Measurements from ENCODE around the gene VPS35L.

Gene VPS35L

DNA sequence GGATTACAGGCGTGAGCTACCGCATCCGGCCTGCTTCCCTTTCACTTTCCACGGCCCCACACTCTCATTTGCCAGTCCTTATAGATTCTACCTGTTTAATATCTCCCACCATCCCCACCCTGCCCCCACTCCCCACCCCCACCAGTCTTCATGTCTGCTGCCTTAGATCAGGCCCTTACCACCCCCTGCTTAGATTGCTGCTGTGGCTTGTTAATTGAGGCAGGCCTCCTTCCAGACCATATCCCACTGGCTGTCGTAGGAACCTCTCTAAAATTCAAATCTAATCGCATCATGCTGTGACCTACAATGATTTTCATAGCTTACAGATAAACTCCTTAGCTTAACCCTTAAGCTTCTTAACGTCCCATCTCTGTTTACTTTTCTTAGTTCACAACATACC lies 167.5 kb downstream of the VPS35L start:
- no peaks in the 10 kb centered on the region for H3K9me3 Mint-ChIP-seq
- ATAC-seq (no peak), DNase-seq (no peak)
- H3K4me1 Mint-ChIP-seq, result peaks cover 10% of the 10 kb centered on the region
- H3K27me3 Mint-ChIP-seq, result no peaks in the 10 kb centered on the region
- H3K4me3 Mint-ChIP-seq, result no peak overlapping the region
- H3K27ac Mint-ChIP-seq, result no peak overlapping the region
- no peaks in the 10 kb centered on the region for H3K36me3 Mint-ChIP-seq (ENCODE audit: low read depth)

DNA sequence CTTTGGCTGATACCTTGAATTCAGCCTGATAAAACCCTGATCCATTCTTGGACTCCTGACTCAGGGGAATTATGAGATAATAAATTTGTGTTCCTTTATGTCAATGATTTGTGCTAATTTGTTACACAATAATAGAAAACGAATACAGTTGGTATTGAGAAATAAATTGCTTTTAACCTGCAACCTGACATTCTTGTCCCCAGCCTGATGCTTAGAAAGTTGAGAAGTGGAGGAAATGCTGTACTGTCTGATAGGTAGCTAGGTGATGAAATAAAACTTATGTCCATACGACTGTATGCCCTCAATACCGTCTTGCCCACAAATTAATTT lies 173.1 kb downstream of the VPS35L start:
- Mint-ChIP-seq H3K27ac (no peak overlapping the region), H3K27me3 (no peaks in the 10 kb centered on the region), H3K36me3 (ENCODE audit: low read depth) (peaks cover 4% of the 10 kb centered on the region), H3K4me1 (peaks cover 4% of the 10 kb centered on the region), H3K9me3 (no peaks in the 10 kb centered on the region), H3K4me3 (no peak overlapping the region)
- ATAC-seq (no peak), DNase-seq (no peak)

DNA sequence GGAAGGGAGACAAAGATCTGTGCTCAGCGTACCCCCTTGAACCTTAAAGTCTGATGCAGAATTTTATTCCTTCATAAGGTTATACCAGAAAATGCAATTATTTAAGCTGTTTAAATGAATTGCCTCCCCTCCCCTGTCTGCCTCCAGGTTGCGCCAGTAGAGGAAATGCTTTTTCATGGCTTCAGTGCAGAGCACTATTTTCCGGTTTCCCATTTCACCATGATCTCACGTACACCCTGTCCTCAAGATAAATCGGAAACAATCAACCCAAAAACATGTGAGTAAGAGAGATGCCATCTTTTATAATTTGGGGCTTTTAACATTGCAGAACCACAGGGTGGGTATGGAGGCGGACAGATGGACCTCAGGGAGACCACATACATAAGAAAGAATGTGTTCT lies 178.0 kb downstream of the VPS35L start:
- H3K9me3 Mint-ChIP-seq, result no peaks in the 10 kb centered on the region
- no peak overlapping the region for H3K4me3 Mint-ChIP-seq
- no peaks in the 10 kb centered on the region for H3K27me3 Mint-ChIP-seq
- peaks cover 8% of the 10 kb centered on the region for H3K36me3 Mint-ChIP-seq (ENCODE audit: low read depth)
- no peak overlapping the region for H3K27ac Mint-ChIP-seq
- ATAC-seq (no peak), DNase-seq (no peak)
- H3K4me1 Mint-ChIP-seq, result no peaks in the 10 kb centered on the region

DNA sequence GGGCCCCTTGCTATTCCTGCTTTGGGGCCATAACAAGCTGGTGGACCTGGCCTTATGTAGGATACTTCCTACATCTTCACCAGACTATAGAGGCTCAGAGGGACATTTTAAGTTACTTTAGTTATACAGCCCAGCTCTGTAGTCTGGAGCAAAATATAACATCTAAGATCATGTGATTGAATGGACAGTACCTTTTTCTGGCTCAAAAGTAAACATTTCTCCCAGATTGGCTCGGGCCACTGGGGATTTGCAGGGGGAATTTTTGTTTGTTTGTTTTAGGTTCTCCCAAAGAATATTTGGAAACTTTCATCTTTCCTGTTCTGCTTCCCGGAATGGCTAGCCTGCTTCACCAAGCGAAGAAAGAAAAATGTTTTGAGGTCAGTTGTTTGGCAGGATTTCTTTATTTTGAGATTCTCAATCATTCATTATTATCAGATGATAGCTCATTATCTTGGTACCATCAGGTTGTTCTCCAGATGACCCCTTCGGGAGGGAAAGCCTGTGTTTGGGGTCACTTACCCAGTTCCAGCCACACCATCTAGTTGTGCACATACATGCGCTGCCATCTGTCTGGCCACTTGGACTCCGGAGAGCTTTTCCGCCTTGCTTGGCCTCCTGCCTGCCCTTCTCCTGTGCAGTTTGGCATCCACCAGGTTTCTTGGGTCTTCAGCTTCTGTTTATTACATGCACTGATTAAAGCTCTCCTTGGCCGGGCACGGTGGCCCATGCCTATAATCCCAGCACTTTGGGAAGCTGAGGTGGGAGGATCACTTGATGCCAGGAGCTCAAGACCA lies 179.8 kb downstream of the VPS35L start:
- ATAC-seq, result no peak
- Mint-ChIP-seq H3K27ac (no peak overlapping the region), H3K4me3 (no peak overlapping the region), H3K36me3 (ENCODE audit: low read depth) (peaks cover 8% of the 10 kb centered on the region), H3K4me1 (no peaks in the 10 kb centered on the region), H3K27me3 (no peaks in the 10 kb centered on the region), H3K9me3 (no peaks in the 10 kb centered on the region)
- no peak for DNase-seq

DNA sequence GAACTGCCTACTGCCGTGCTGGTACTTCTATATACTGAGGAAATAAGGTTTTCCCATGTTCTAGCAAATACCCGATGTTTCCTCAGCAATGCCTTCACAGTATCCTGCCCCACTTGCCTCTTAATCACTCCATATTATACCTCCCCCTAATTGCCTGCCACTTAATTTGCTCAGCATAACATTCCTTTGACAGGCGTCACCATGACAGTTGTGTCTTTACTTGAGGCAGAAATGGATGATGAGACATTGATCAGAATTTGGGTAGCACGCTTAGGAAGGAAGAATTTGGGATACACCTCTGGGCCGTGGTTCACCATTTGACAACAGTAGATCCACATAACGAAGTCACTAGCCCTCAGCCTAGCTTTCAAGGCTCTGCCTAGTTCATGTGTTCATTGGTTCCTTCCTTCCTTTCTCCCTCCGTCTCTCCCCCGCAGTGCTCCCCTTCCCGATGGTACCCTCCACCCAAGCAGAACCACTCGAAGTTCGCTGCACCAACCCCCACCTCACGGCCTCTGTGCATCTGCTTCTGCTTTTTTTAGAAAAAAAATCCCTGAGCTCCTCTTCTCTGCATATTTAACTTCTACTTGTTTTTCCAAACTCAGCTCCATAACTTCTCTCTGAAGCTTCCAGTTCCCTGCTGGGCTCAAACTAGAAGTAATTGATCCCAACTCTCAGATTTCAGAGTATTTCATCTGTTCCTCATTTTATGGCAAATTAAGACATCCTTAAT lies 182.0 kb downstream of the VPS35L start:
- no peak for ATAC-seq
- H3K27ac Mint-ChIP-seq, result no peak overlapping the region
- no peaks in the 10 kb centered on the region for H3K9me3 Mint-ChIP-seq
- H3K27me3 Mint-ChIP-seq, result no peaks in the 10 kb centered on the region
- H3K36me3 Mint-ChIP-seq (ENCODE audit: low read depth), result peaks cover 8% of the 10 kb centered on the region
- no peak overlapping the region for H3K4me3 Mint-ChIP-seq
- no peaks in the 10 kb centered on the region for H3K4me1 Mint-ChIP-seq
- DNase-seq, result no peak

DNA sequence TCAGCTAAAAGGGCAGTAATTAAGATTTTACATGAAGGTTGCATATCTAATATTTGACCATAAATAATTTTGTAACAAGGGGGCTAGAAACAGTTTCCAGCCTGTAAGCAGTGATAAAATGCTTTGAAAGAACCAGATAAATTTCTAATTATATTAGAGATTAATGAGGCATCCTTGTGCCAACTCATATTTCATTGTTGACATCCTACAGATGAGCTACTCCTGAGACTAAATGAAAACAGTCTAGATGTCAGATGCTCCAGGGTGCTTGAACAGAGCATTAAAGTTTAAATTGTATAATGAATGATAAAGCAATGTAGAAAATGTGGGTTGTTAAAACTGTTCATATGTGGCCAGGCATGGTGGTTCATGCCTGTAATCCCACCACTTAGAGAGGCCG lies 185.9 kb downstream of the VPS35L start:
- DNase-seq, result no peak
- Mint-ChIP-seq H3K36me3 (ENCODE audit: low read depth) (no peaks in the 10 kb centered on the region), H3K27me3 (no peaks in the 10 kb centered on the region), H3K4me1 (no peaks in the 10 kb centered on the region), H3K4me3 (no peak overlapping the region), H3K27ac (no peak overlapping the region), H3K9me3 (no peaks in the 10 kb centered on the region)
- ATAC-seq, result no peak

DNA sequence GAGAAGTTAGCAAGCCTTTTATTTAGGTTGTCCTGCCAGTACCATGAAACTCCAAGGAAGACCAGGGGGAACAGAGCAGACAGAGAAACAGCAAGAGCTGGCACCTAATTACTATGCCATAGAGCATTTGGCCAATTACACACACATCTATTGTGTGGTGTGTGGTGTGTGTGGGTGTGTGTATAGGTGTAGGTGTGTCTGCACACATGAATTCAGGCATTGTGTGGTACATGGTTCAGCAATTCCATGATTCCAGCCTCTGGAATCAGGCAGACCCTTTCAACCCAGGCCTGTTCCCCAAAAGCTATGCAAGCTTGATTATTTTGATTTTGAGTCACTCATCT lies 188.3 kb downstream of the VPS35L start:
- H3K36me3 Mint-ChIP-seq (ENCODE audit: low read depth), result no peaks in the 10 kb centered on the region
- no peak for DNase-seq
- no peak overlapping the region for H3K27ac Mint-ChIP-seq
- no peaks in the 10 kb centered on the region for H3K27me3 Mint-ChIP-seq
- H3K4me1 Mint-ChIP-seq, result no peaks in the 10 kb centered on the region
- no peaks in the 10 kb centered on the region for H3K9me3 Mint-ChIP-seq
- no peak overlapping the region for H3K4me3 Mint-ChIP-seq
- no peak for ATAC-seq

DNA sequence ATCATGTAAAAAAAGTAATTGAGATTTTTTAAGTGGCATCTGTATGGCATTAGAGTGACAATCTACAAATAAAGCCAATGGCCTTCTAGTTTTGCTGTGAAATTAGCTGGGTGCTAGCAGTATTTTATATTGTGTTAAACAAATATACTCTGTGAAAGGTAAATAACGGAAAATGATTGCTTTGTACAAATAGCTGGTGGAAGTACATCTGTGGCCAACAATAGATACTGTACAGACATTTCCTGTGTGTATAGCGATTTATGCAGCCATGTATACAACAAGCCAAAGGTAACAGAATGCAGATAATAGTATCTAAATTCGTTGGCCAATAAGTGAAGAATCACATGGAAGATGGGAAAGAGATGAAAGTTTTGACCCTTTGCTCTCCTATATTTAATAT lies 189.2 kb downstream of the VPS35L start:
- no peaks in the 10 kb centered on the region for H3K36me3 Mint-ChIP-seq (ENCODE audit: low read depth)
- no peak overlapping the region for H3K27ac Mint-ChIP-seq
- H3K9me3 Mint-ChIP-seq, result no peaks in the 10 kb centered on the region
- no peaks in the 10 kb centered on the region for H3K4me1 Mint-ChIP-seq
- ATAC-seq, result no peak
- H3K4me3 Mint-ChIP-seq, result no peak overlapping the region
- H3K27me3 Mint-ChIP-seq, result no peaks in the 10 kb centered on the region
- DNase-seq, result no peak

DNA sequence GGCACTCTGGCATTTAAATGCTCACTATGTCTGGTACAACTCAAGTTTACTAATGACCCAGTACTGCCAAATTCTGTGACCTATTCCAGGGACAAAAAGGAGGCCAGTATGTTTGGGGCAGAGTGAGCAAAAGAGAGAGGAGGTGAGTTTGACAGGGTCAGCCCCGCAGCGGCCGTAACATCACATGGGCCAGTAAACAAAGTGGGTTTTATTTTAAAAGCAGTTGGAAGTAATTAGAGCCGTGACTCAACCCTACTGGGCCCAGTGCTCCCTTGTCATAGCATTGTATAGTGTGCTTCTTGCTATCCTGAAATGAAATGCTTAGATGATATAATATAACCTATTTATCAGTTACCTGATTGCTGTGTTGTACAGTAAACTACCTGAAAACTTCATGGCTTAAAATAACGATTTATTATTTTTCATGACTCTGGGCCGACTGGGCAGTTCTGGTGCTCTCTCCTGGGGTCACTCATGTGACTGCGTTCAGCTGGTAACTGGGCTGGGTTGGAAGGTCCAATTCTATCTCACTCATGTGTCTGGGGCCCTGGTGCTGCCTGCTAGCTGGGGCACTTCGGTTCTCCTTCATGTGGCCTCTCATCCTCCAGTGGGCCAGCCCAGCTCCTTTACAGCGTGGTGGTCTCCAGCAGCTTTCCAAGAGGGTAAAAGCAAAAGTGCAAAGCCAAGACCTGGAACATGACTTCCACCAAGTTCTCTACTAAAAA lies 189.9 kb downstream of the VPS35L start:
- Mint-ChIP-seq H3K27me3 (no peaks in the 10 kb centered on the region), H3K4me3 (no peak overlapping the region), H3K27ac (no peak overlapping the region), H3K9me3 (no peaks in the 10 kb centered on the region), H3K4me1 (no peaks in the 10 kb centered on the region), H3K36me3 (ENCODE audit: low read depth) (no peaks in the 10 kb centered on the region)
- DNase-seq (no peak), ATAC-seq (no peak)

DNA sequence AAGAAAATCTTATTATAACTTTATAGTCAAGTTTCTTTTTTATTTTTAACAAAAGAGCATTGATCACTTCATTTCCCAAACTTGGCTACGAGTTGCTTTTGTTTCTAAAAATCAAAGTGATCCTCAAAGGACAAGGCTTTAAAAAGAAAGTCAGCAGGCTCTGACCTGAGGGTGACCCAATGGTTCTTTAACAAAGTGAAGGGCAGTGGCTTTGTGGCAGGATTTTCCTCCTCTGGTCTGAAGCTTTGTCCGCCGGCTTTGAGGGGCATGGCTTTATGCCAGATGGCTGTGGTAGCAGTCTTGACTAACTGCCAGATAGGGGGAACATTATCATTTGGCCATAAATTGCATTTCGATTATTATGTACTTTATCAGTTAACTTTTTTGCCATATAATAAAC lies 191.1 kb downstream of the VPS35L start:
- Mint-ChIP-seq H3K4me3 (no peak overlapping the region), H3K9me3 (no peaks in the 10 kb centered on the region), H3K4me1 (no peaks in the 10 kb centered on the region), H3K36me3 (ENCODE audit: low read depth) (no peaks in the 10 kb centered on the region), H3K27ac (no peak overlapping the region), H3K27me3 (no peaks in the 10 kb centered on the region)
- no peak for ATAC-seq
- DNase-seq, result no peak

DNA sequence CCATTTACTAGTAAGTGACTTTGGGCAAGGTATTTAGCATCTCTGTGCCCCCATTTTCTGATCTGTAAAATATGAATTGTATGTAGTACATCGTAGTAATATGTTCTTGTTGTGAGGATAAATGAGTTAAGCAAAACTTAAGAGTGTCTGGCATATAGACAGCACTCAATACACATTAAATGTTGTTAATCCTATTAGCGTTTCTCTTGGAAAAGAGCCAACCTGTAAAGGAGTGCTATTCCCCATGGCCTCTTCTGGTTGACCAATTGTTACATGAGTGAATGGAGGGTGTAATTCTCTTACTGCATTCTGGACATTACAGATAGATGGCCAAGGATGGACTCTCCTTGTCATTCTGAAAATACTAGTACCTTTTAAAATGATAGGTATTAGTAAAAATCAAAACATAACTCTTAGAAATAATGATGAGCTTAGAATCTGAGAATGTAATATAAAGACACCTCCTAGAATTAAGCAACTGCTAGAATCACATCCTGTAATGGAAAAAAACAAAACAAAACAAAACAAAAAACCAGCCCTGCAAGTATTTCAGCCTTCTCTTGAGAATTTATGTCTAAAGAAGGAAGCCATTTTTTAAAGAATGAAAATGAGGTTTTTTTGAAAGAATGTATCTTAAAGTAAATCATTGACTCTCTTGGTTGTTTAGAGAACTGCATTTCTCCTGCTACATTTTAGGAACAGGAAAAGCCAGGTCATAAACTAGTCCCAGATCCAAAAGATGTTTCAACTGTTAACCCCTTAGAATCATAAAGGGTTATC lies 193.1 kb downstream of the VPS35L start:
- H3K4me1 Mint-ChIP-seq, result no peaks in the 10 kb centered on the region
- DNase-seq (no peak), ATAC-seq (no peak)
- no peak overlapping the region for H3K4me3 Mint-ChIP-seq
- H3K9me3 Mint-ChIP-seq, result no peaks in the 10 kb centered on the region
- no peaks in the 10 kb centered on the region for H3K36me3 Mint-ChIP-seq (ENCODE audit: low read depth)
- no peak overlapping the region for H3K27ac Mint-ChIP-seq
- no peaks in the 10 kb centered on the region for H3K27me3 Mint-ChIP-seq

DNA sequence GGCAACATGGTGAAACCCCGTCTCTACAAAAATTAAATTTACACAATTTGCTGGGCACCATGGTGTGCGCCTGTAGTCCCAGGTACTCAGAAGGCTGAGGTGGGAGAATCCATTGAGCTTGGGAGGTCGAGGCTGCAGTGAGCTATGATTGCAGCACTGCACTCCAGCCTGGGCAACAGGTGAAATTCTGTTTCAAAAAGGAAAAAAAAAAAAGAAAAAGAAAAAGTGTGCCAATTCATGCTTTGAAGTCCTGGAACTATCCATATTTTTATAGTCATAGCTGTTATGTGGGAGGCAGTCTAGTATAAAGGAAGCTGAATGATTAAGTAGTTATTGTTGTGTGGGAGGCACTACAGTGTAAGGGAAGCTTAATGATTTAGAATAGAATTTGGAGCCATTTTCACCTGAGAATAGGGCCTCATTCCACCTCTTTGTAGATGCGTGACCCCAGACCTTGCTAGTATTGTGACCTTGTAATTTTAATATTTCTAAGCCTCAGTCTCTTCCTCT lies 194.1 kb downstream of the VPS35L start:
- Mint-ChIP-seq H3K9me3 (no peaks in the 10 kb centered on the region), H3K36me3 (ENCODE audit: low read depth) (no peaks in the 10 kb centered on the region), H3K4me3 (no peak overlapping the region), H3K4me1 (no peaks in the 10 kb centered on the region), H3K27ac (no peak overlapping the region), H3K27me3 (no peaks in the 10 kb centered on the region)
- DNase-seq (no peak), ATAC-seq (no peak)

Data from activated naive CD8-positive, alpha-beta T cell treated with anti-CD3 and anti-CD28 coated beads, Interleukin-2, amount 50 U/mL, for 24 hours (primary cell).